ENCODE results near the gene C2CD2L.
A peak's percentile ranks its signal among the peaks of the same experiment; 100 is the strongest.
"Not testable (repeated sequence)": the region's sequence is repeated elsewhere in the genome, so short reads cannot be mapped to it uniquely, and the experiment has no call there.

The C2CD2L gene

GRCh38 chr11:119106564-119107537, at the start of gene C2CD2L:
Gene C2CD2L (plus strand): TSS chr11:119107344. CDS start chr11:119107742, 398 bp downstream.
- peak; percentile 82 for DNase-seq (ENCODE audit: low read depth)

- DNase-seq (ENCODE audit: low read depth), result not testable (repeated sequence)
Measured at GRCh38 chr11:119059128-119059527, 48.0 kb upstream of the C2CD2L start.

- no peak for DNase-seq (ENCODE audit: low read depth)
Measured at GRCh38 chr11:119061256-119061655, 45.9 kb upstream of the C2CD2L start.

GRCh38 chr11:119062779-119063178, 44.4 kb upstream of the C2CD2L start:
- DNase-seq (ENCODE audit: low read depth), result no peak

- peak; percentile 16 for DNase-seq (ENCODE audit: low read depth)
Measured at GRCh38 chr11:119065369-119065768, 41.8 kb upstream of the C2CD2L start.

- peak; percentile 96 for DNase-seq (ENCODE audit: low read depth)
Measured at GRCh38 chr11:119067371-119068222, 39.5 kb upstream of the C2CD2L start, which contains the start of gene VPS11. Gene VPS11 (plus strand): TSS chr11:119067818. CDS start chr11:119067824, 6 bp downstream.

GRCh38 chr11:119077839-119078238, 29.3 kb upstream of the C2CD2L start:
- DNase-seq (ENCODE audit: low read depth), result no peak

- DNase-seq (ENCODE audit: low read depth), result no peak
Measured at GRCh38 chr11:119078675-119079420, 28.3 kb upstream of the C2CD2L start.

- no peak for DNase-seq (ENCODE audit: low read depth)
Measured at GRCh38 chr11:119081682-119082260, 25.4 kb upstream of the C2CD2L start.

- peak; percentile 83 for DNase-seq (ENCODE audit: low read depth)
Measured at GRCh38 chr11:119084663-119085436, 22.3 kb upstream of the C2CD2L start, which contains the start of gene HMBS. Gene HMBS (plus strand): TSS chr11:119084881. CDS start chr11:119085034, 153 bp downstream.

- no peak for DNase-seq (ENCODE audit: low read depth)
Measured at GRCh38 chr11:119085437-119085847, 21.7 kb upstream of the C2CD2L start.

- DNase-seq (ENCODE audit: low read depth), result no peak
Measured at GRCh38 chr11:119087123-119087522, 20.0 kb upstream of the C2CD2L start.

GRCh38 chr11:119087747-119088241, 19.4 kb upstream of the C2CD2L start:
- no peak for DNase-seq (ENCODE audit: low read depth)

GRCh38 chr11:119088406-119088805, 18.7 kb upstream of the C2CD2L start:
- DNase-seq (ENCODE audit: low read depth), result no peak

GRCh38 chr11:119089319-119089718, 17.8 kb upstream of the C2CD2L start:
- no peak for DNase-seq (ENCODE audit: low read depth)

GRCh38 chr11:119091178-119091577, 16.0 kb upstream of the C2CD2L start:
- no peak for DNase-seq (ENCODE audit: low read depth)

GRCh38 chr11:119091966-119092879, 14.9 kb upstream of the C2CD2L start:
- DNase-seq (ENCODE audit: low read depth), result no peak

- no peak for DNase-seq (ENCODE audit: low read depth)
Measured at GRCh38 chr11:119092880-119093842, 14.0 kb upstream of the C2CD2L start.
